H9 (cell line): ENCODE measurements around the gene FLT1. TPM values are rescaled to one million over a fixed set of nuclear protein-coding genes. Genes with fewer than 3 reads are reported as not detected.

Experiments
- DNase-seq: peaks from one replicate; pipeline ENCODE4 v3.0.0-alpha.2; 2017
- H2AFZ ChIP-seq: one replicate; pipeline ENCODE4 v1.6.1; 2013; ENCODE audit warnings: mild to moderate bottlenecking, low read length, control low read depth, moderate library complexity
- H2AK5ac ChIP-seq: 2 replicates; pipeline ENCODE4 v1.6.1; 2013; ENCODE audit warnings: low read length, control low read depth, mixed read lengths; ENCODE audit not compliant: insufficient read length
- H2BK120ac ChIP-seq: one replicate; pipeline ENCODE4 v1.6.1; 2013; ENCODE audit warnings: low read depth, mild to moderate bottlenecking, low read length, control low read depth, inconsistent platforms; ENCODE audit not compliant: poor library complexity, severe bottlenecking
- H2BK12ac ChIP-seq: 2 replicates; pipeline ENCODE4 v1.6.1; 2013; ENCODE audit warnings: low read length, control low read depth, mixed read lengths, low read depth; ENCODE audit not compliant: insufficient read length
- H2BK15ac ChIP-seq: 2 replicates; pipeline ENCODE4 v1.6.1; 2013; ENCODE audit warnings: low read depth, low read length, control low read depth
- H2BK20ac ChIP-seq: one replicate; pipeline ENCODE4 v1.6.1; 2013; ENCODE audit warnings: low read depth, mild to moderate bottlenecking, low read length, control low read depth, inconsistent platforms; ENCODE audit not compliant: poor library complexity, severe bottlenecking
- H2BK5ac ChIP-seq: 2 replicates; pipeline ENCODE4 v1.6.1; 2013; ENCODE audit warnings: low read length, control low read depth, mixed read lengths; ENCODE audit not compliant: insufficient read length
- H3K14ac ChIP-seq: 2 replicates; pipeline ENCODE4 v1.6.1; 2013; ENCODE audit warnings: low read length, control low read depth; ENCODE audit not compliant: insufficient read depth
- H3K18ac ChIP-seq: 2 replicates; pipeline ENCODE4 v1.6.1; 2013; ENCODE audit warnings: low read depth, mild to moderate bottlenecking, mixed read lengths, low read length, control low read depth; ENCODE audit not compliant: insufficient read length
- H3K23ac ChIP-seq: 2 replicates; pipeline ENCODE4 v1.6.1; 2013; ENCODE audit warnings: low read length, control low read depth, mixed read lengths, low read depth; ENCODE audit not compliant: insufficient read length
- H3K23me2 ChIP-seq: 2 replicates; pipeline ENCODE4 v1.6.1; 2013; ENCODE audit warnings: low read depth, mild to moderate bottlenecking, mixed read lengths, low read length, control low read depth; ENCODE audit not compliant: insufficient read length, poor library complexity, severe bottlenecking
- H3K27ac ChIP-seq: 2 replicates; pipeline ENCODE4 v1.5.1; 2013; ENCODE audit warnings: low read length, control low read depth, mixed read lengths, low read depth; ENCODE audit not compliant: insufficient read length
- H3K27me3 ChIP-seq: 2 replicates; pipeline ENCODE4 v1.6.1; 2013; ENCODE audit warnings: low read length, control low read depth, inconsistent platforms; ENCODE audit not compliant: insufficient read depth
- H3K4ac ChIP-seq: 2 replicates; pipeline ENCODE4 v1.6.1; 2013; ENCODE audit warnings: low read depth, mild to moderate bottlenecking, control low read depth, inconsistent platforms, low read length, moderate library complexity
- H3K4me1 ChIP-seq: 2 replicates; pipeline ENCODE4 v1.6.1; 2013; ENCODE audit warnings: low read length, control low read depth, inconsistent platforms; ENCODE audit not compliant: insufficient read depth
- H3K4me2 ChIP-seq: 2 replicates; pipeline ENCODE4 v1.6.1; 2013; ENCODE audit warnings: low read length, control low read depth, mixed read lengths; ENCODE audit not compliant: insufficient read length, insufficient read depth
- H3K56ac ChIP-seq: 2 replicates; pipeline ENCODE4 v1.6.1; 2013; ENCODE audit warnings: low read depth, mild to moderate bottlenecking, mixed read lengths, low read length, control low read depth; ENCODE audit not compliant: insufficient read length
- H3K79me1 ChIP-seq: 2 replicates; pipeline ENCODE4 v1.6.1; 2013; ENCODE audit warnings: low read depth, mild to moderate bottlenecking, moderate library complexity, low read length, control low read depth, inconsistent platforms; ENCODE audit not compliant: insufficient read depth, poor library complexity, severe bottlenecking
- H3K79me2 ChIP-seq: 2 replicates; pipeline ENCODE4 v1.6.1; 2013; ENCODE audit warnings: low read length, control low read depth, inconsistent platforms; ENCODE audit not compliant: insufficient read depth
- H3K9ac ChIP-seq: 2 replicates; pipeline ENCODE4 v1.6.1; 2013; ENCODE audit warnings: low read length, control low read depth, mixed read lengths; ENCODE audit not compliant: insufficient read length; ENCODE audit errors: extremely low read depth
- H3K9me3 ChIP-seq: one replicate; pipeline ENCODE4 v1.6.1; 2013; ENCODE audit warnings: low read depth, low read length, inconsistent platforms; ENCODE audit not compliant: control insufficient read depth
- H3T11ph ChIP-seq: one replicate; pipeline ENCODE4 v1.6.1; 2013; ENCODE audit warnings: mild to moderate bottlenecking, low read length, control low read depth, inconsistent platforms
- H4K20me1 ChIP-seq: one replicate; pipeline ENCODE4 v1.6.1; 2013; ENCODE audit not compliant: control insufficient read depth, insufficient read length, insufficient read depth
- H4K5ac ChIP-seq: 2 replicates; pipeline ENCODE4 v1.6.1; 2013; ENCODE audit warnings: low read depth, mild to moderate bottlenecking, mixed read lengths, low read length, control low read depth; ENCODE audit not compliant: insufficient read length
- H4K8ac ChIP-seq: replicated peaks from 2 replicates; pipeline ENCODE4 v1.6.1; 2013; ENCODE audit warnings: low read length, control low read depth, mixed read lengths, low read depth; ENCODE audit not compliant: insufficient read length
- H4K91ac ChIP-seq: 2 replicates; pipeline ENCODE4 v1.6.1; 2013; ENCODE audit warnings: low read depth, mild to moderate bottlenecking, moderate library complexity, mixed read lengths, low read length, control low read depth; ENCODE audit not compliant: insufficient read length
- H3K27ac Mint-ChIP-seq, 3 experiments: 2 replicates in 2 of 3; 3 replicates in 1 of 3; pipeline ENCODE4 v1.8.0; 2020 to 2021; ENCODE audit warnings: mixed read lengths in 3 of 3, mild to moderate bottlenecking in 1 of 3, moderate library complexity in 1 of 3
- H3K27me3 Mint-ChIP-seq: 2 replicates; pipeline ENCODE4 v1.8.0; 2021; ENCODE audit warnings: low read depth, mild to moderate bottlenecking, moderate library complexity, mixed read lengths
- H3K36me3 Mint-ChIP-seq, 3 experiments: 2 replicates in 2 of 3; 3 replicates in 1 of 3; pipeline ENCODE4 v1.8.0; 2020 to 2021; ENCODE audit warnings: low read depth in 3 of 3, mixed read lengths in 3 of 3; ENCODE audit not compliant: insufficient read depth in 1 of 3
- H3K4me1 Mint-ChIP-seq, 2 experiments: 2 replicates each; pipeline ENCODE4 v1.8.0; 2020; ENCODE audit warnings: mixed read lengths in 2 of 2
- H3K4me3 Mint-ChIP-seq, 2 experiments: 2 replicates in 1 of 2; 3 replicates in 1 of 2; pipeline ENCODE4 v1.8.0; 2020 to 2021; ENCODE audit warnings: mild to moderate bottlenecking in 2 of 2, mixed read lengths in 2 of 2, moderate library complexity in 1 of 2
- H3K9me3 Mint-ChIP-seq, 2 experiments: 2 replicates in 1 of 2; 3 replicates in 1 of 2; pipeline ENCODE4 v1.8.0; 2020; ENCODE audit warnings: mild to moderate bottlenecking in 2 of 2, mixed read lengths in 2 of 2, moderate library complexity in 1 of 2
- CTCF ChIP-seq: fragments of 200-600 bp; sonication (generic); conservative IDR thresholded peaks from 3 replicates; pipeline ENCODE4 v1.8.0; 2021; ENCODE audit warnings: antibody characterized with exemption, mild to moderate bottlenecking
- WGBS: extraction: QIAGEN DNeasy Blood & Tissue Kit; methylation state at CpG from one replicate; pipeline ENCODE4 v1.1.7; 2013; ENCODE audit warnings: missing lambda C conversion rate, low lambda C conversion rate, mixed read lengths; ENCODE audit not compliant: insufficient read length; ENCODE audit errors: extremely low coverage; 5-methylcytosine and 5-hydroxymethylcytosine counted together
- total RNA-seq: library from RNA; stranded (reverse); gene quantifications from 2 replicates; pipeline ENCODE4 v1.2.1, GENCODE V29; 2021

The FLT1 gene
- total RNA-seq, 1 experiment from 2014 or later, result 84.1 TPM

- H4K8ac ChIP-seq, result no peak overlapping the region
- H4K91ac ChIP-seq, result no peak overlapping the region
- Mint-ChIP-seq H3K27me3 (peaks cover 28% of the 10 kb centered on the region), H3K4me1 (peaks cover 10 to 17% of the 10 kb centered on the region in 2 experiments), H3K4me3 (no peak overlapping the region), H3K27ac (no peak overlapping the region; a peak in 1 of 7 replicates), H3K9me3 (peaks cover 3 to 20% of the 10 kb centered on the region in 2 experiments; a peak in 4 of 5 replicates), H3K36me3 (peaks cover 0 to 10% (median 6%) of the 10 kb centered on the region in 3 experiments; a peak in 4 of 7 replicates)
- H3K27me3 ChIP-seq, result no peaks in the 10 kb centered on the region; the same call in 1 of the 2 replicates
- H2BK5ac ChIP-seq, result no peak overlapping the region
- DNase-seq, result no peak
- no peak overlapping the region for H2BK20ac ChIP-seq
- H3K18ac ChIP-seq, result no peak overlapping the region
- no peak overlapping the region for H3K9ac ChIP-seq
- H4K5ac ChIP-seq, result no peak overlapping the region
- no peaks in the 10 kb centered on the region for H4K20me1 ChIP-seq
- H3K79me1 ChIP-seq, result no peaks in the 10 kb centered on the region
- H2BK15ac ChIP-seq, result no peak overlapping the region
- no peak overlapping the region for H3K14ac ChIP-seq
- no peaks in the 10 kb centered on the region for H3K9me3 ChIP-seq
- no peaks in the 10 kb centered on the region for H3K79me2 ChIP-seq
- H2BK120ac ChIP-seq, result no peak overlapping the region
- H2BK12ac ChIP-seq, result no peak overlapping the region
- no peak overlapping the region for H2AFZ ChIP-seq
- peaks cover 7% of the 10 kb centered on the region for H3K23me2 ChIP-seq
- 0 out of 2 replicates have a peak, but pooled peaks cover 4% of the 10 kb centered on the region for H3K4me1 ChIP-seq
- no CpG with 5 or more reads among the region's 3 CpGs for WGBS
- H3K27ac ChIP-seq, result no peak overlapping the region
- H3T11ph ChIP-seq, result no peak overlapping the region
- no peak for TF ChIP-seq CTCF
- H3K56ac ChIP-seq, result no peak overlapping the region
- H3K4ac ChIP-seq, result no peak overlapping the region
- H3K4me2 ChIP-seq, result no peak overlapping the region
- H2AK5ac ChIP-seq, result no peak overlapping the region
- H3K23ac ChIP-seq, result no peak overlapping the region
These were observed 42.2 kb upstream of the FLT1 start for GRCh38 chr13:28537171-28537570.
